ENCODE measurements around the gene SAMD11. TPM values are rescaled to one million over a fixed set of nuclear protein-coding genes. Genes with fewer than 3 reads are reported as not detected.

SAMD11 gene
- polyA plus RNA-seq, 1 of the 3 experiments (the other 2 are of a cell fraction): 2.1 TPM

DNA sequence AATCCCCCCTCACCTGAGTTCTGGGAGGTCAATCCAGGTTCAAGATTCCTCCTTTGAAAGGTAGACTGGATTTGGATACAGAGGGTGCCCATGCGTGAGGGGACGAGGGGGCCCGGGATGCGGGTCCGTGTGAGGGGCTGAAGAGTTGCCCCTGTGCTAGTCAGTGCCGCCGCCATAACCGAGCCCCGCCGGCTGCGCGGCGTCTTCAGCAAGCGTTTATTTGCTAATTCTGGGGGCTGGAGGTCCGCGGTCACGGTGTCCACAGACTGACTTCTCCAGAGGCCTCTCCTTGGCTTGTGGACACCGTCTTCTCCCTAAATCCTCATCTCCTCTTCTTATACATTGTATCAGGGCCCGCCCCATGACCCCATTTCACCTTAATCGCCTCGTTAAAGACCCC, 20.9 kb upstream of the SAMD11 start:
- Histone ChIP-seq H3K36me3 (replicated peaks in 1 of 2; ENCODE audit: control insufficient read depth in 1 of 2, insufficient read depth in 2 of 2, low read length in 1 of 2) (no peaks in the 10 kb centered on the region), H4K20me1 (ENCODE audit: insufficient read depth) (no peaks in the 10 kb centered on the region), H3K27ac (ENCODE audit: low read depth in 2 of 2, low read length in 1 of 2) (no peak overlapping the region), H3K9me3 (no peaks in the 10 kb centered on the region), H3K9ac (no peak overlapping the region), H3K27me3 (ENCODE audit: insufficient read depth) (peaks cover 4% of the 10 kb centered on the region; the same call in 1 of the 2 replicates), H2AFZ (ENCODE audit: low read depth) (no peak overlapping the region), H3F3A (replicated peaks; ENCODE audit: insufficient read depth) (no peaks in the 10 kb centered on the region), H3K79me2 (ENCODE audit: insufficient read depth) (no peaks in the 10 kb centered on the region), H3K4me1 (ENCODE audit: control insufficient read depth in 1 of 2, insufficient read depth in 2 of 2, low read depth in 1 of 2, low read length in 1 of 2) (peaks cover 0 to 18% of the 10 kb centered on the region in 2 experiments; a peak in 1 of 4 replicates), H3K4me3 (ENCODE audit: low read depth in 2 of 2, low read length in 1 of 2) (no peak overlapping the region), H3K9me2 (no peaks in the 10 kb centered on the region), H3K4me2 (no peak overlapping the region)
- TF ChIP-seq, protein P1, sequence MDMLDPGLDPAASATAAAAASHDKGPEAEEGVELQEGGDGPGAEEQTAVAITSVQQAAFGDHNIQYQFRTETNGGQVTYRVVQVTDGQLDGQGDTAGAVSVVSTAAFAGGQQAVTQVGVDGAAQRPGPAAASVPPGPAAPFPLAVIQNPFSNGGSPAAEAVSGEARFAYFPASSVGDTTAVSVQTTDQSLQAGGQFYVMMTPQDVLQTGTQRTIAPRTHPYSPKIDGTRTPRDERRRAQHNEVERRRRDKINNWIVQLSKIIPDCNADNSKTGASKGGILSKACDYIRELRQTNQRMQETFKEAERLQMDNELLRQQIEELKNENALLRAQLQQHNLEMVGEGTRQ (IDR thresholded peaks at IDR 0.05; ENCODE audit: borderline replicate concordance, low read depth, low read length): no peak
- TF ChIP-seq TAF1 (IDR thresholded peaks at IDR 0.05; ENCODE audit: borderline replicate concordance, low read depth, low read length) (no peak), FOSL2 (IDR thresholded peaks at IDR 0.05; ENCODE audit: borderline replicate concordance, low read depth) (no peak), TEAD4 (IDR thresholded peaks at IDR 0.05; ENCODE audit: borderline replicate concordance, insufficient read depth) (no peak), EP300 (IDR thresholded peaks at IDR 0.05; ENCODE audit: borderline replicate concordance in 1 of 2, low read depth in 1 of 2, low read length in 1 of 2) (no peak), MXI1 (IDR thresholded peaks at IDR 0.05; ENCODE audit: low read depth, low read length) (no peak), NFIC (IDR thresholded peaks at IDR 0.05; ENCODE audit: borderline replicate concordance) (no peak), SIN3A (IDR thresholded peaks at IDR 0.05; ENCODE audit: borderline replicate concordance, low read depth, low read length) (no peak), POLR2AphosphoS5 (IDR thresholded peaks at IDR 0.05; ENCODE audit: low read depth, low read length) (no peak), RCOR1 (IDR thresholded peaks at IDR 0.05; ENCODE audit: low read length) (no peak), JUND (IDR thresholded peaks at IDR 0.05) (no peak), CHD2 (IDR thresholded peaks at IDR 0.05; ENCODE audit: low read length, partially characterized antibody) (no peak), GABPA (IDR thresholded peaks at IDR 0.05; ENCODE audit: low read depth) (no peak)
- TF ChIP-seq, protein P2, sequence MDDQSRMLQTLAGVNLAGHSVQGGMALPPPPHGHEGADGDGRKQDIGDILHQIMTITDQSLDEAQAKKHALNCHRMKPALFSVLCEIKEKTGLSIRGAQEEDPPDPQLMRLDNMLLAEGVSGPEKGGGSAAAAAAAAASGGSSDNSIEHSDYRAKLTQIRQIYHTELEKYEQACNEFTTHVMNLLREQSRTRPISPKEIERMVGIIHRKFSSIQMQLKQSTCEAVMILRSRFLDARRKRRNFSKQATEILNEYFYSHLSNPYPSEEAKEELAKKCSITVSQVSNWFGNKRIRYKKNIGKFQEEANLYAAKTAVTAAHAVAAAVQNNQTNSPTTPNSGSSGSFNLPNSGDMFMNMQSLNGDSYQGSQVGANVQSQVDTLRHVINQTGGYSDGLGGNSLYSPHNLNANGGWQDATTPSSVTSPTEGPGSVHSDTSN (IDR thresholded peaks at IDR 0.05): no peak
- TF ChIP-seq, protein P3, sequence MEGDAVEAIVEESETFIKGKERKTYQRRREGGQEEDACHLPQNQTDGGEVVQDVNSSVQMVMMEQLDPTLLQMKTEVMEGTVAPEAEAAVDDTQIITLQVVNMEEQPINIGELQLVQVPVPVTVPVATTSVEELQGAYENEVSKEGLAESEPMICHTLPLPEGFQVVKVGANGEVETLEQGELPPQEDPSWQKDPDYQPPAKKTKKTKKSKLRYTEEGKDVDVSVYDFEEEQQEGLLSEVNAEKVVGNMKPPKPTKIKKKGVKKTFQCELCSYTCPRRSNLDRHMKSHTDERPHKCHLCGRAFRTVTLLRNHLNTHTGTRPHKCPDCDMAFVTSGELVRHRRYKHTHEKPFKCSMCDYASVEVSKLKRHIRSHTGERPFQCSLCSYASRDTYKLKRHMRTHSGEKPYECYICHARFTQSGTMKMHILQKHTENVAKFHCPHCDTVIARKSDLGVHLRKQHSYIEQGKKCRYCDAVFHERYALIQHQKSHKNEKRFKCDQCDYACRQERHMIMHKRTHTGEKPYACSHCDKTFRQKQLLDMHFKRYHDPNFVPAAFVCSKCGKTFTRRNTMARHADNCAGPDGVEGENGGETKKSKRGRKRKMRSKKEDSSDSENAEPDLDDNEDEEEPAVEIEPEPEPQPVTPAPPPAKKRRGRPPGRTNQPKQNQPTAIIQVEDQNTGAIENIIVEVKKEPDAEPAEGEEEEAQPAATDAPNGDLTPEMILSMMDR (IDR thresholded peaks at IDR 0.05): no peak
- CTCF ChIA-PET: interaction anchor here (1.0 to 4.7 kb wide), 7 partner anchors 10 to 38 kb away, joined by 3 to 125 read pairs (median 5); no protein-coding TSS in a partner anchor
- 97% methylated on average over 12 of the region's 21 CpGs for whole genome bisulfite sequencing (ENCODE audit: low lambda C conversion rate)
- POLR2A ChIA-PET: no interaction called here
- DNase-seq: peak; percentile 3
